ENCODE results near the gene SLC25A25.
"Not testable (repeated sequence)": the region's sequence is repeated elsewhere in the genome, so short reads cannot be mapped to it uniquely, and the experiment has no call there.

DNA sequence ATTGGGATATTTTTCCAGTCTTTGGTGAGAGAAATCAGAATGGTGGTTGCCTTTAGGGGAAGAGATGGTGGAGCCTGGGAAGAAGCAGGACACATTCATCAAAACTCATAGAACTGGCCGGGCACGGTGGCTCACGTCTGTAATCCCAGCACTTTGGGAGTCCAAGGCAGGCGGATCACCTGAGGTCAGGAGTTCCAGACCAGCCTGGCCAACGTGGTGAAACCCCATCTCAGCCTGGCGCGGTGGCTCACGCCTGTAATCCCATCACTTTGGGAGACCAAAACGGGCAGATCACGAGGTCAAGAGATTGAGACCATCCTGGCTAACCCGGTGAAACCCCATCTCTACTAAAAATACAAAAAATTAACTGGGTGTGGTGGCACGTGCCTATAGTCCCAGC, 43.7 kb downstream of the SLC25A25 start:
- not testable (repeated sequence) for TF ChIP-seq EZH2 (IDR thresholded peaks at IDR 0.05; ENCODE audit: borderline replicate concordance, low read depth, low read length, severe bottlenecking); POLR2A (IDR thresholded peaks at IDR 0.05; ENCODE audit: low read depth, low read length); POLR2AphosphoS5 (IDR thresholded peaks at IDR 0.05; ENCODE audit: insufficient read depth, low read depth, low read length); MAX (IDR thresholded peaks at IDR 0.05; ENCODE audit: insufficient read depth, insufficient read length)
- TF ChIP-seq, protein P1, sequence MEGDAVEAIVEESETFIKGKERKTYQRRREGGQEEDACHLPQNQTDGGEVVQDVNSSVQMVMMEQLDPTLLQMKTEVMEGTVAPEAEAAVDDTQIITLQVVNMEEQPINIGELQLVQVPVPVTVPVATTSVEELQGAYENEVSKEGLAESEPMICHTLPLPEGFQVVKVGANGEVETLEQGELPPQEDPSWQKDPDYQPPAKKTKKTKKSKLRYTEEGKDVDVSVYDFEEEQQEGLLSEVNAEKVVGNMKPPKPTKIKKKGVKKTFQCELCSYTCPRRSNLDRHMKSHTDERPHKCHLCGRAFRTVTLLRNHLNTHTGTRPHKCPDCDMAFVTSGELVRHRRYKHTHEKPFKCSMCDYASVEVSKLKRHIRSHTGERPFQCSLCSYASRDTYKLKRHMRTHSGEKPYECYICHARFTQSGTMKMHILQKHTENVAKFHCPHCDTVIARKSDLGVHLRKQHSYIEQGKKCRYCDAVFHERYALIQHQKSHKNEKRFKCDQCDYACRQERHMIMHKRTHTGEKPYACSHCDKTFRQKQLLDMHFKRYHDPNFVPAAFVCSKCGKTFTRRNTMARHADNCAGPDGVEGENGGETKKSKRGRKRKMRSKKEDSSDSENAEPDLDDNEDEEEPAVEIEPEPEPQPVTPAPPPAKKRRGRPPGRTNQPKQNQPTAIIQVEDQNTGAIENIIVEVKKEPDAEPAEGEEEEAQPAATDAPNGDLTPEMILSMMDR (IDR thresholded peaks at IDR 0.05; ENCODE audit: extremely low read depth in 1 of 2, insufficient read depth in 1 of 2, low read depth in 1 of 2, low read length in 2 of 2) = not testable (repeated sequence)

Measured in endothelial cell of umbilical vein (primary cell).